IMR-90 (cell line): ENCODE results near the gene LDAH. TPM values are rescaled to one million over a fixed set of nuclear protein-coding genes. Genes with fewer than 3 reads are reported as not detected.

Source experiments
- ATAC-seq: fragments of 200-7000 bp; cut with Tn5 transposase; 2 replicates; pipeline ENCODE4 v1.9.1; 2020; ENCODE audit warnings: low read depth, mild to moderate bottlenecking, moderate library complexity
- BruUV-seq: library from RNA; stranded (reverse); fragments of 400-500 nt; replicated peaks from 2 replicates; lab custom pipeline; 2021; lab: Mats Ljungman, UMichigan
- CTCF ChIA-PET: fragments of 300-600 bp; formaldehyde crosslinking; extraction: SDS; loops from one replicate; lab custom pipeline; 2021; ENCODE audit warnings: antibody characterized with exemption; lab: Yijun Ruan, JAX
- POLR2A ChIA-PET: fragments of 300-600 bp; sonication (Branson Sonifier 250); formaldehyde crosslinking; loops from one replicate; lab custom pipeline; 2022; ENCODE audit warnings: antibody characterized with exemption; ENCODE audit not compliant: unreplicated experiment; lab: Charles Lee
- DNase-seq: peaks from one replicate; pipeline ENCODE4 v3.0.0; 2013
- H2AFZ ChIP-seq: replicated peaks from 2 replicates; pipeline ENCODE3; 2013; ENCODE audit warnings: low read length, mild to moderate bottlenecking; ENCODE audit not compliant: poor library complexity
- H2AK5ac ChIP-seq: 2 replicates; pipeline ENCODE4 v1.6.1; 2013; ENCODE audit warnings: low read depth, low read length, inconsistent platforms
- H2AK9ac ChIP-seq: replicated peaks from 2 replicates; pipeline ENCODE3; 2013; ENCODE audit warnings: mild to moderate bottlenecking, low read depth, low read length, moderate library complexity; ENCODE audit not compliant: poor library complexity
- H2BK120ac ChIP-seq: 2 replicates; pipeline ENCODE4 v1.6.1; 2013; ENCODE audit warnings: low read depth, low read length, inconsistent platforms
- H2BK15ac ChIP-seq: 3 replicates; pipeline ENCODE4 v1.6.1; 2013; ENCODE audit warnings: low read depth, low read length, inconsistent platforms
- H2BK20ac ChIP-seq: 2 replicates; pipeline ENCODE4 v1.6.1; 2013; ENCODE audit warnings: low read depth, mild to moderate bottlenecking, inconsistent platforms, low read length, moderate library complexity
- H2BK5ac ChIP-seq: 2 replicates; pipeline ENCODE4 v1.6.1; 2013; ENCODE audit warnings: mild to moderate bottlenecking, low read depth, low read length, inconsistent platforms; ENCODE audit not compliant: poor library complexity, severe bottlenecking
- H3K14ac ChIP-seq: replicated peaks from 2 replicates; pipeline ENCODE4 v1.6.1; 2013; ENCODE audit warnings: low read depth, low read length, inconsistent platforms
- H3K18ac ChIP-seq: 2 replicates; pipeline ENCODE4 v1.6.1; 2013; ENCODE audit warnings: low read depth, low read length, control low read depth
- H3K23ac ChIP-seq: 2 replicates; pipeline ENCODE4 v1.6.1; 2013; ENCODE audit warnings: low read depth, low read length, inconsistent platforms
- H3K27ac ChIP-seq: 2 replicates; pipeline ENCODE4 v1.5.1; 2013; ENCODE audit warnings: mild to moderate bottlenecking, control low read depth, low read length; ENCODE audit not compliant: insufficient read depth
- H3K27me3 ChIP-seq: 2 replicates; pipeline ENCODE4 v1.6.1; 2013; ENCODE audit warnings: low read length; ENCODE audit not compliant: control insufficient read depth, insufficient read depth
- H3K36me3 ChIP-seq: 2 replicates; pipeline ENCODE4 v1.6.1; 2013; ENCODE audit warnings: low read length, mixed read lengths; ENCODE audit not compliant: control insufficient read depth, insufficient read depth
- H3K4ac ChIP-seq: 2 replicates; pipeline ENCODE4 v1.6.1; 2013; ENCODE audit warnings: low read depth, low read length, inconsistent platforms
- H3K4me1 ChIP-seq: 2 replicates; pipeline ENCODE4 v1.6.1; 2013; ENCODE audit warnings: low read length, mixed read lengths; ENCODE audit not compliant: control insufficient read depth, insufficient read depth
- H3K4me2 ChIP-seq: 2 replicates; pipeline ENCODE4 v1.6.1; 2013; ENCODE audit warnings: low read depth, mild to moderate bottlenecking, control low read depth, low read length, moderate library complexity
- H3K4me3 ChIP-seq: 2 replicates; pipeline ENCODE4 v1.5.1; 2013; ENCODE audit warnings: low read depth, mild to moderate bottlenecking, control low read depth, low read length, moderate library complexity; ENCODE audit not compliant: insufficient read depth
- H3K56ac ChIP-seq: 2 replicates; pipeline ENCODE4 v1.6.1; 2013; ENCODE audit warnings: low read length, inconsistent platforms; ENCODE audit not compliant: insufficient read depth; ENCODE audit errors: extremely low read depth
- H3K79me1 ChIP-seq, 2 experiments: 2 replicates each; pipeline ENCODE4 v1.6.1; 2013; ENCODE audit warnings: low read length in 2 of 2, inconsistent platforms in 1 of 2, low read depth in 1 of 2
- H3K9ac ChIP-seq: 2 replicates; pipeline ENCODE4 v1.6.1; 2013; ENCODE audit warnings: low read depth, low read length, control low read depth
- H3K9me1 ChIP-seq: 2 replicates; pipeline ENCODE4 v1.6.1; 2013; ENCODE audit warnings: low read length, inconsistent platforms; ENCODE audit not compliant: insufficient read depth
- H3K9me3 ChIP-seq: 2 replicates; pipeline ENCODE4 v1.6.1; 2013; ENCODE audit warnings: low read length; ENCODE audit not compliant: control insufficient read depth, insufficient read depth
- H4K20me1 ChIP-seq: 2 replicates; pipeline ENCODE4 v1.6.1; 2013; ENCODE audit warnings: low read length, inconsistent platforms; ENCODE audit not compliant: insufficient read depth
- H4K5ac ChIP-seq: 2 replicates; pipeline ENCODE4 v1.6.1; 2013; ENCODE audit warnings: mild to moderate bottlenecking, low read depth, low read length, control low read depth
- H4K8ac ChIP-seq, 2 experiments: 2 replicates each; pipeline ENCODE4 v1.6.1; 2013; ENCODE audit warnings: low read depth in 2 of 2, low read length in 2 of 2, control low read depth in 1 of 2, inconsistent platforms in 1 of 2
- H4K91ac ChIP-seq: 2 replicates; pipeline ENCODE4 v1.6.1; 2013; ENCODE audit warnings: low read depth, low read length, inconsistent platforms; ENCODE audit not compliant: insufficient read depth
- BHLHE40 ChIP-seq: fragments of 150-350 bp; IDR thresholded peaks from 2 replicates; pipeline ENCODE4 v1.6.1; 2016; ENCODE audit warnings: mild to moderate bottlenecking, low read depth, low read length
- CEBPB ChIP-seq: IDR thresholded peaks from 2 replicates; pipeline ENCODE4 v1.6.1; 2012; ENCODE audit warnings: low read depth, low read length, improper control_type of control experiment
- CHD1 ChIP-seq: IDR thresholded peaks from 2 replicates; pipeline ENCODE4 v1.6.1; 2012; ENCODE audit warnings: low read depth, low read length, improper control_type of control experiment
- ELK1 ChIP-seq: fragments of 150-350 bp; IDR thresholded peaks from 2 replicates; pipeline ENCODE4 v1.6.1; 2016; ENCODE audit warnings: low read depth, mild to moderate bottlenecking, low read length, moderate library complexity, borderline replicate concordance
- FOS ChIP-seq: fragments of 150-350 bp; IDR thresholded peaks from 2 replicates; pipeline ENCODE4 v1.6.1; 2016; ENCODE audit warnings: low read depth, low read length
- MAFK ChIP-seq: IDR thresholded peaks from 2 replicates; pipeline ENCODE4 v1.6.1; 2012; ENCODE audit warnings: low read depth, low read length, improper control_type of control experiment
- MAZ ChIP-seq: IDR thresholded peaks from 2 replicates; pipeline ENCODE4 v1.6.1; 2012; ENCODE audit warnings: low read depth, mild to moderate bottlenecking, low read length, improper control_type of control experiment, moderate library complexity, borderline replicate concordance
- MXI1 ChIP-seq: IDR thresholded peaks from 2 replicates; pipeline ENCODE4 v1.6.1; 2012; ENCODE audit warnings: low read depth, mild to moderate bottlenecking, low read length, moderate library complexity, borderline replicate concordance
- NFE2L2 ChIP-seq: fragments of 150-350 bp; IDR thresholded peaks from 2 replicates; pipeline ENCODE4 v1.6.1; 2016; ENCODE audit warnings: low read depth, mild to moderate bottlenecking, low read length
- POLR2A ChIP-seq: IDR thresholded peaks from 2 replicates; pipeline ENCODE4 v1.6.1; 2012; ENCODE audit warnings: mild to moderate bottlenecking, low read depth, low read length
- RAD21 ChIP-seq: IDR thresholded peaks from 2 replicates; pipeline ENCODE4 v1.6.1; 2012; ENCODE audit warnings: low read length, improper control_type of control experiment
- RCOR1 ChIP-seq: IDR thresholded peaks from 2 replicates; pipeline ENCODE4 v1.6.1; 2012; ENCODE audit warnings: mild to moderate bottlenecking, low read length, improper control_type of control experiment; ENCODE audit not compliant: insufficient replicate concordance
- RFX5 ChIP-seq: IDR thresholded peaks from 2 replicates; pipeline ENCODE4 v1.8.0; 2012; ENCODE audit warnings: low read depth, mild to moderate bottlenecking, low read length, moderate library complexity
- SMC3 ChIP-seq: fragments of 150-350 bp; IDR thresholded peaks from 2 replicates; pipeline ENCODE4 v1.6.1; 2016; ENCODE audit warnings: low read depth, mild to moderate bottlenecking, antibody characterized with exemption, low read length, moderate library complexity
- WGBS, 2 experiments: methylation state at CpG; one replicate each; pipeline versions ENCODE4 v1.1.5 to v1.1.7; 2013; ENCODE audit warnings: missing lambda C conversion rate in 2 of 2; ENCODE audit not compliant: insufficient read length in 1 of 2; ENCODE audit errors: extremely low coverage in 2 of 2; 5-methylcytosine and 5-hydroxymethylcytosine counted together
- dilution Hi-C: fragments of 300-500 bp; cut with HindIII; formaldehyde crosslinking; loops from one replicate; pipeline ENCODE4 v1.14.3; 2018; ENCODE audit warnings: low sequenced_read_pairs; ENCODE audit not compliant: unreplicated experiment
- in situ Hi-C: fragments of 300-500 bp; cut with MboI; formaldehyde crosslinking; loops from 3 replicates; pipeline ENCODE4 v1.14.3; 2019; ENCODE audit warnings: low sequenced_read_pairs, inconsistent platforms, mixed read lengths
- intact Hi-C: fragments of 100-400 bp; cut with micrococcal nuclease; formaldehyde crosslinking; loops from 2 replicates; pipeline ENCODE4 v1.10.0; 2022
- polyA plus RNA-seq, 3 experiments: library from polyadenylated mRNA; depleted of rRNA; stranded (reverse); fragments of >200 nt; gene quantifications; 2 replicates each; pipeline ENCODE4 v1.2.3, GENCODE V29; 2012; ENCODE audit warnings: low replicate concordance in 1 of 3
- total RNA-seq: library from RNA; depleted of rRNA; stranded (reverse); fragments of >200 nt; gene quantifications from 2 replicates; pipeline ENCODE4 v1.2.3, GENCODE V29; 2012
- TF ChIP-seq, protein P1 (sequence below): fragments of 150-350 bp; IDR thresholded peaks from 2 replicates; pipeline ENCODE4 v1.6.1; 2017; ENCODE audit warnings: mild to moderate bottlenecking, antibody characterized with exemption, low read length, low read depth
- TF ChIP-seq, protein P2 (sequence below): conservative IDR thresholded peaks from 2 replicates; pipeline ENCODE4 v1.5.1; 2012; ENCODE audit warnings: mild to moderate bottlenecking, low read depth, low read length, improper control_type of control experiment

Gene LDAH
- total and polyA plus RNA-seq, 2 of the 4 experiments (the other 2 are of a cell fraction): 12.1 to 31.7 TPM

- H4K91ac ChIP-seq: no peak overlapping the region
- ChIA-PET CTCF (no interaction called here), POLR2A (no interaction called here)
- peaks cover under 1% of the 10 kb centered on the region; the same call in 1 of the 2 replicates for H3K9me3 ChIP-seq
- DNase-seq (no peak), ATAC-seq (no peak; the same call in 1 of the 2 replicates)
- H3K36me3 ChIP-seq: peaks cover 2% of the 10 kb centered on the region; the same call in 1 of the 2 replicates
- H3K4ac ChIP-seq: no peak overlapping the region
- no peak overlapping the region for H3K4me2 ChIP-seq
- no peak overlapping the region for H3K14ac ChIP-seq
- no peaks in the 10 kb centered on the region; the same call in 1 of the 2 replicates for H3K9me1 ChIP-seq
- H3K4me1 ChIP-seq: no peaks in the 10 kb centered on the region; the same call in 1 of the 2 replicates
- WGBS, 2 experiments: no CpG with 5 or more reads among the region's 1 CpG
- H2BK15ac ChIP-seq: no peak overlapping the region
- H3K23ac ChIP-seq: no peak overlapping the region
- no peak overlapping the region for H4K5ac ChIP-seq
- no peak overlapping the region for H3K9ac ChIP-seq
- dilution Hi-C loops: no loop called here
- no peak overlapping the region for H2BK20ac ChIP-seq
- H3K56ac ChIP-seq: no peak overlapping the region
- no peak overlapping the region for H2BK120ac ChIP-seq
- no peak overlapping the region for H2AK9ac ChIP-seq
- no peak overlapping the region for H3K18ac ChIP-seq
- no peaks in the 10 kb centered on the region for H3K27me3 ChIP-seq
- no peak overlapping the region for H3K4me3 ChIP-seq
- H4K8ac ChIP-seq: no peak overlapping the region
- no peak overlapping the region for H3K27ac ChIP-seq
- no peaks in the 10 kb centered on the region for H4K20me1 ChIP-seq
- no peak overlapping the region for H2AK5ac ChIP-seq
- in situ Hi-C loops: no loop called here
- H2BK5ac ChIP-seq: no peak overlapping the region
- no TSS peak for BruUV-seq
- intact Hi-C loops: no loop called here
- TF ChIP-seq SMC3 (no peak), CEBPB (no peak), NFE2L2 (no peak), ELK1 (no peak), MAZ (no peak), RAD21 (no peak), MAFK (no peak), MXI1 (no peak), RCOR1 (no peak), CHD1 (no peak), FOS (no peak), BHLHE40 (no peak), POLR2A (no peak), RFX5 (no peak)
- TF ChIP-seq, protein P1, sequence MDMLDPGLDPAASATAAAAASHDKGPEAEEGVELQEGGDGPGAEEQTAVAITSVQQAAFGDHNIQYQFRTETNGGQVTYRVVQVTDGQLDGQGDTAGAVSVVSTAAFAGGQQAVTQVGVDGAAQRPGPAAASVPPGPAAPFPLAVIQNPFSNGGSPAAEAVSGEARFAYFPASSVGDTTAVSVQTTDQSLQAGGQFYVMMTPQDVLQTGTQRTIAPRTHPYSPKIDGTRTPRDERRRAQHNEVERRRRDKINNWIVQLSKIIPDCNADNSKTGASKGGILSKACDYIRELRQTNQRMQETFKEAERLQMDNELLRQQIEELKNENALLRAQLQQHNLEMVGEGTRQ: no peak
- TF ChIP-seq, protein P2, sequence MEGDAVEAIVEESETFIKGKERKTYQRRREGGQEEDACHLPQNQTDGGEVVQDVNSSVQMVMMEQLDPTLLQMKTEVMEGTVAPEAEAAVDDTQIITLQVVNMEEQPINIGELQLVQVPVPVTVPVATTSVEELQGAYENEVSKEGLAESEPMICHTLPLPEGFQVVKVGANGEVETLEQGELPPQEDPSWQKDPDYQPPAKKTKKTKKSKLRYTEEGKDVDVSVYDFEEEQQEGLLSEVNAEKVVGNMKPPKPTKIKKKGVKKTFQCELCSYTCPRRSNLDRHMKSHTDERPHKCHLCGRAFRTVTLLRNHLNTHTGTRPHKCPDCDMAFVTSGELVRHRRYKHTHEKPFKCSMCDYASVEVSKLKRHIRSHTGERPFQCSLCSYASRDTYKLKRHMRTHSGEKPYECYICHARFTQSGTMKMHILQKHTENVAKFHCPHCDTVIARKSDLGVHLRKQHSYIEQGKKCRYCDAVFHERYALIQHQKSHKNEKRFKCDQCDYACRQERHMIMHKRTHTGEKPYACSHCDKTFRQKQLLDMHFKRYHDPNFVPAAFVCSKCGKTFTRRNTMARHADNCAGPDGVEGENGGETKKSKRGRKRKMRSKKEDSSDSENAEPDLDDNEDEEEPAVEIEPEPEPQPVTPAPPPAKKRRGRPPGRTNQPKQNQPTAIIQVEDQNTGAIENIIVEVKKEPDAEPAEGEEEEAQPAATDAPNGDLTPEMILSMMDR: no peak
- H2AFZ ChIP-seq: no peak overlapping the region
- H3K79me1 ChIP-seq: no peaks in the 10 kb centered on the region; a peak in 1 of 4 replicates
Measured at GRCh38 chr2:20722592-20723240, 100.2 kb downstream of the LDAH start.
